ENCODE data around the gene UTP14A. TPM values are rescaled to one million over a fixed set of nuclear protein-coding genes. Genes with fewer than 3 reads are reported as not detected.

UTP14A gene
- total RNA-seq, 2 donors from 2014 or later = 15.6 to 24.9 TPM

DNA sequence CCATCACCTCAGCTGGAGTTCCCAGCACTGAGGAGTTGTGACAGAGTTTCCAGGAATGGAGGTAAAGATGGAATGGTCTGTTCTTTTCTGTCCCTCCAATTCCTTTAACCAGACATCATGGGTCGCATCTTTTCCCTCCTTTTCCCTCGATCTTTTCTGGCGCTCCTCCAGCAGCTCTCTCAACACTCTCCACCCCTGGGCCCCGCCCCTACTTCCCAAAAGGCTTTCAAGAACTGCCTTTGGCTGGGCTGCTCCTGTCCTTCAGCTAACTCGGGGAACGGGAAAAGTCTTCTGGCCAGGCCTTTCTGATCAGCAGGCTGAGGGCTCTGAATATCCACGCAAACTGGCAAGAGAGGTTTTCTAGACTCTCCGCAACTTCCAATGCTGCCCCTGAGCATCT is 34.0 kb downstream of the UTP14A start:
- H3K4me1 ChIP-seq (ENCODE audit: control insufficient read depth, insufficient read depth, low read length) = no peaks in the 10 kb centered on the region
- Mint-ChIP-seq H3K4me1 (peaks cover 11% of the 10 kb centered on the region), H3K36me3 (ENCODE audit: low read depth) (no peaks in the 10 kb centered on the region), H3K9me3 (peaks cover 36% of the 10 kb centered on the region), H3K27ac (no peak overlapping the region), H3K4me3 (no peak overlapping the region), H3K27me3 (ENCODE audit: insufficient read depth) (peaks cover 59% of the 10 kb centered on the region)
- DNase-seq = peak; percentile 60
- H3K4me3 ChIP-seq (ENCODE audit: low read length) = no peak overlapping the region
- no peak overlapping the region for H3K9ac ChIP-seq (ENCODE audit: extremely low read depth, low read length, poor library complexity, severe bottlenecking)
- no peak overlapping the region for H3K27ac ChIP-seq (ENCODE audit: low read depth, low read length)
- TF ChIP-seq, protein P1, sequence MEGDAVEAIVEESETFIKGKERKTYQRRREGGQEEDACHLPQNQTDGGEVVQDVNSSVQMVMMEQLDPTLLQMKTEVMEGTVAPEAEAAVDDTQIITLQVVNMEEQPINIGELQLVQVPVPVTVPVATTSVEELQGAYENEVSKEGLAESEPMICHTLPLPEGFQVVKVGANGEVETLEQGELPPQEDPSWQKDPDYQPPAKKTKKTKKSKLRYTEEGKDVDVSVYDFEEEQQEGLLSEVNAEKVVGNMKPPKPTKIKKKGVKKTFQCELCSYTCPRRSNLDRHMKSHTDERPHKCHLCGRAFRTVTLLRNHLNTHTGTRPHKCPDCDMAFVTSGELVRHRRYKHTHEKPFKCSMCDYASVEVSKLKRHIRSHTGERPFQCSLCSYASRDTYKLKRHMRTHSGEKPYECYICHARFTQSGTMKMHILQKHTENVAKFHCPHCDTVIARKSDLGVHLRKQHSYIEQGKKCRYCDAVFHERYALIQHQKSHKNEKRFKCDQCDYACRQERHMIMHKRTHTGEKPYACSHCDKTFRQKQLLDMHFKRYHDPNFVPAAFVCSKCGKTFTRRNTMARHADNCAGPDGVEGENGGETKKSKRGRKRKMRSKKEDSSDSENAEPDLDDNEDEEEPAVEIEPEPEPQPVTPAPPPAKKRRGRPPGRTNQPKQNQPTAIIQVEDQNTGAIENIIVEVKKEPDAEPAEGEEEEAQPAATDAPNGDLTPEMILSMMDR (conservative IDR thresholded peaks at IDR 0.05) = no peak
- 39 to 40% methylated on average over 5 to 8 of the region's 8 CpGs for WGBS, 2 experiments (ENCODE audit: insufficient coverage in 1 of 2, insufficient read length in 1 of 2)
- peaks cover 22% of the 10 kb centered on the region for H3K27me3 ChIP-seq (ENCODE audit: control insufficient read depth, insufficient read depth, low read length, poor library complexity, severe bottlenecking)
- H3K9me3 ChIP-seq (ENCODE audit: control insufficient read depth, low read length) = no peaks in the 10 kb centered on the region
- no peaks in the 10 kb centered on the region for H3K36me3 ChIP-seq (ENCODE audit: control insufficient read depth, insufficient read depth, low read length)

DNA sequence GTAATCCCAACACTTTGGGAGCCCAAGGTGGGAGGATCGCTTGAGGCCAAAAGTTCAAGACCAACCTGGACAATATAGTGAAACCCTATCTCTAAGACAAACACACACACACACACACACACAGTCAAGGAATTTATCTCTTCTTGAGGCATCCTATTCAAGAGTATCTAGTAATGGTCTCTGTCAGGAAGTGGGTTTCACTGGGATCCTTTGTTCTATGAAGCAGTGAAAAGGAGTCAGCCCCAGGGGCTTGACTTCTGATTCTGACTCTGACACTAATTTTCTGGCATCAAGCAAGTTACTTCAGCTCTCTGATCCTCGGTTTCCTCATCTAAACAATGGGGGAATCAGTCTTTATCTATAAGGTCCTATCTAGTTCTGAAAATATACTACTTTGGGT is 34.8 kb downstream of the UTP14A start:
- Mint-ChIP-seq H3K9me3 (peaks cover 40% of the 10 kb centered on the region), H3K4me1 (peaks cover 11% of the 10 kb centered on the region), H3K4me3 (no peak overlapping the region), H3K36me3 (ENCODE audit: low read depth) (no peaks in the 10 kb centered on the region), H3K27me3 (ENCODE audit: insufficient read depth) (peaks cover 54% of the 10 kb centered on the region), H3K27ac (no peak overlapping the region)
- no peaks in the 10 kb centered on the region for H3K4me1 ChIP-seq (ENCODE audit: control insufficient read depth, insufficient read depth, low read length)
- H3K4me3 ChIP-seq (ENCODE audit: low read length) = no peak overlapping the region
- 85% methylated on average over 2 of the region's 2 CpGs; no CpG with 5 or more reads in 1 of the 2 experiments for WGBS, 2 experiments (ENCODE audit: insufficient coverage in 1 of 2, insufficient read length in 1 of 2)
- no peak overlapping the region for H3K9ac ChIP-seq (ENCODE audit: extremely low read depth, low read length, poor library complexity, severe bottlenecking)
- no peak overlapping the region for H3K27ac ChIP-seq (ENCODE audit: low read depth, low read length)
- peaks cover 14% of the 10 kb centered on the region for H3K27me3 ChIP-seq (ENCODE audit: control insufficient read depth, insufficient read depth, low read length, poor library complexity, severe bottlenecking)
- TF ChIP-seq, protein P1 (conservative IDR thresholded peaks at IDR 0.05) = no peak
- no peaks in the 10 kb centered on the region for H3K9me3 ChIP-seq (ENCODE audit: control insufficient read depth, low read length)
- no peaks in the 10 kb centered on the region for H3K36me3 ChIP-seq (ENCODE audit: control insufficient read depth, insufficient read depth, low read length)
- DNase-seq = no peak

DNA sequence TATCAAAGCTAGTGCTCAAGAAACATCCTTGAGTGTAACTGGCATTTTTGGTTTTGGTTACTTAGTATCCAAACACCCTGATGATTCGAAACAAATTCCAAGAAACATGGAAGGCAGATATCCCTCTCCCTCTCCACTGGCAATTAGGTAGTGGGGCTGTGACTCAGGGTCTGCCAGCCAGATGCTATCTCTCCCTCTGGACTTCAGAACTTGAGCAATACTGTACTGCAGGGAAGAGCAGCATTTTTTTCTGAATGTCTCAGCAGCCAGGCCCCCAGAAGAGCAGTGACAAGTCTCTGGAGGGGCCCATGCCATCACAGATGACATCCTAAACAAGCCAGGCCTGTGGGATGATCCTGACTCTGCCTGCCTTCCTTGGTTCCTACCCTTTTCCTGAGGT is 39.2 kb downstream of the UTP14A start:
- Mint-ChIP-seq H3K27me3 (ENCODE audit: insufficient read depth) (peaks cover 28% of the 10 kb centered on the region), H3K9me3 (peaks cover 42% of the 10 kb centered on the region), H3K36me3 (ENCODE audit: low read depth) (no peaks in the 10 kb centered on the region), H3K4me1 (no peaks in the 10 kb centered on the region), H3K4me3 (no peak overlapping the region), H3K27ac (no peak overlapping the region)
- Histone ChIP-seq H3K9ac (ENCODE audit: extremely low read depth, low read length, poor library complexity, severe bottlenecking) (no peak overlapping the region), H3K36me3 (ENCODE audit: control insufficient read depth, insufficient read depth, low read length) (no peaks in the 10 kb centered on the region), H3K27me3 (ENCODE audit: control insufficient read depth, insufficient read depth, low read length, poor library complexity, severe bottlenecking) (no peaks in the 10 kb centered on the region), H3K9me3 (ENCODE audit: control insufficient read depth, low read length) (no peaks in the 10 kb centered on the region), H3K27ac (ENCODE audit: low read depth, low read length) (no peak overlapping the region), H3K4me3 (ENCODE audit: low read length) (no peak overlapping the region), H3K4me1 (ENCODE audit: control insufficient read depth, insufficient read depth, low read length) (no peaks in the 10 kb centered on the region)
- no peak for DNase-seq
- TF ChIP-seq, protein P1 (conservative IDR thresholded peaks at IDR 0.05) = no peak
- 88% methylated on average over 1 of the region's 1 CpG; no CpG with 5 or more reads in 1 of the 2 experiments for WGBS, 2 experiments (ENCODE audit: insufficient coverage in 1 of 2, insufficient read length in 1 of 2)

Data from endodermal cell (in vitro differentiated cells).